Gastroesophageal sphincter (tissue), 3 donors: ENCODE data around the gene ABO.

ENCODE experiments used
- EP300 ChIP-seq: sonication (generic); formaldehyde crosslinking; IDR thresholded peaks from one replicate; pipeline ENCODE4 v1.6.1; 2017; ENCODE audit warnings: antibody characterized with exemption, mild to moderate bottlenecking
- POLR2A ChIP-seq, 2 donors: fragments of 450-650 bp; IDR thresholded peaks; one replicate each; pipeline ENCODE4 v1.6.1; 2017; ENCODE audit warnings: antibody characterized with exemption in 2 of 2, mild to moderate bottlenecking in 2 of 2, moderate library complexity in 1 of 2
- POLR2AphosphoS5 ChIP-seq: sonication (generic); formaldehyde crosslinking; IDR thresholded peaks from one replicate; pipeline ENCODE4 v1.6.1; 2017; ENCODE audit warnings: antibody characterized with exemption
- TF ChIP-seq, protein P1 (sequence below), 4 experiments: fragments of 200-600 bp in 2 of 4; fragments of 450-650 bp in 2 of 4; sonication (generic) in 1 of 4; IDR thresholded peaks; one replicate each; pipeline ENCODE4 v1.5.1; 2017 to 2019; ENCODE audit warnings: antibody characterized with exemption in 4 of 4, mild to moderate bottlenecking in 2 of 4, moderate library complexity in 2 of 4

- TF ChIP-seq, protein P1, sequence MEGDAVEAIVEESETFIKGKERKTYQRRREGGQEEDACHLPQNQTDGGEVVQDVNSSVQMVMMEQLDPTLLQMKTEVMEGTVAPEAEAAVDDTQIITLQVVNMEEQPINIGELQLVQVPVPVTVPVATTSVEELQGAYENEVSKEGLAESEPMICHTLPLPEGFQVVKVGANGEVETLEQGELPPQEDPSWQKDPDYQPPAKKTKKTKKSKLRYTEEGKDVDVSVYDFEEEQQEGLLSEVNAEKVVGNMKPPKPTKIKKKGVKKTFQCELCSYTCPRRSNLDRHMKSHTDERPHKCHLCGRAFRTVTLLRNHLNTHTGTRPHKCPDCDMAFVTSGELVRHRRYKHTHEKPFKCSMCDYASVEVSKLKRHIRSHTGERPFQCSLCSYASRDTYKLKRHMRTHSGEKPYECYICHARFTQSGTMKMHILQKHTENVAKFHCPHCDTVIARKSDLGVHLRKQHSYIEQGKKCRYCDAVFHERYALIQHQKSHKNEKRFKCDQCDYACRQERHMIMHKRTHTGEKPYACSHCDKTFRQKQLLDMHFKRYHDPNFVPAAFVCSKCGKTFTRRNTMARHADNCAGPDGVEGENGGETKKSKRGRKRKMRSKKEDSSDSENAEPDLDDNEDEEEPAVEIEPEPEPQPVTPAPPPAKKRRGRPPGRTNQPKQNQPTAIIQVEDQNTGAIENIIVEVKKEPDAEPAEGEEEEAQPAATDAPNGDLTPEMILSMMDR (IDR thresholded peaks at IDR 0.05): no peak
- TF ChIP-seq POLR2A (IDR thresholded peaks at IDR 0.05) (no peak), POLR2AphosphoS5 (no peak), EP300 (no peak)
Measured at GRCh38 chr9:133254471-133254870, 20.5 kb downstream of the ABO start.
